Kidney glomerular epithelial cell (primary cell): ENCODE data around the gene SLC28A3.
"Not testable (repeated sequence)": the region's sequence is repeated elsewhere in the genome, so short reads cannot be mapped to it uniquely, and the experiment has no call there.

ENCODE experiments used
- DNase-seq: peaks from one replicate; lab custom pipeline; 2025; lab: John Stamatoyannopoulos, UW

The SLC28A3 gene, protein sequence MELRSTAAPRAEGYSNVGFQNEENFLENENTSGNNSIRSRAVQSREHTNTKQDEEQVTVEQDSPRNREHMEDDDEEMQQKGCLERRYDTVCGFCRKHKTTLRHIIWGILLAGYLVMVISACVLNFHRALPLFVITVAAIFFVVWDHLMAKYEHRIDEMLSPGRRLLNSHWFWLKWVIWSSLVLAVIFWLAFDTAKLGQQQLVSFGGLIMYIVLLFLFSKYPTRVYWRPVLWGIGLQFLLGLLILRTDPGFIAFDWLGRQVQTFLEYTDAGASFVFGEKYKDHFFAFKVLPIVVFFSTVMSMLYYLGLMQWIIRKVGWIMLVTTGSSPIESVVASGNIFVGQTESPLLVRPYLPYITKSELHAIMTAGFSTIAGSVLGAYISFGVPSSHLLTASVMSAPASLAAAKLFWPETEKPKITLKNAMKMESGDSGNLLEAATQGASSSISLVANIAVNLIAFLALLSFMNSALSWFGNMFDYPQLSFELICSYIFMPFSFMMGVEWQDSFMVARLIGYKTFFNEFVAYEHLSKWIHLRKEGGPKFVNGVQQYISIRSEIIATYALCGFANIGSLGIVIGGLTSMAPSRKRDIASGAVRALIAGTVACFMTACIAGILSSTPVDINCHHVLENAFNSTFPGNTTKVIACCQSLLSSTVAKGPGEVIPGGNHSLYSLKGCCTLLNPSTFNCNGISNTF

DNA sequence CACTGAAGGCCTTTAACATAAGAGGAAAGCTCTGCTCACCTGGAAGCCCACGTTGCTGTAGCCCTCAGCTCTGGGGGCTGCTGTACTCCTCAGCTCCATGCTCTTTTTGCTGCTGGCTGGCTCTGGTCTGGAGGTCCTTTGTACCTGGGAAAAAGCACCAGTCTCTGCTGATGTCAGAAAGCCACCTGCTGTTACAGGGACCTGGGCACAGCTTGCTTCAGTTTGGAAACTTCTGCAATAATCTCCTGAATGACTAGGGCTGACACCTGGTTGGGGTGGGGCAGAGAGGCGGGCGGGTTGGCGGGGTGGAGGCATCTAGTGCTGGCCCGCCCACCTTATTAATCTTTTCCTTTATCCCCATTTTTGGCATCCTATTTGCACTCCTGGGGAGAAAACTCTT is at the start of gene SLC28A3:
Gene SLC28A3 (minus strand): TSS at position 224 of the 400 bp plus-strand sequence. CDS start 125 bp downstream, at position 99.
- no peak for DNase-seq

DNA sequence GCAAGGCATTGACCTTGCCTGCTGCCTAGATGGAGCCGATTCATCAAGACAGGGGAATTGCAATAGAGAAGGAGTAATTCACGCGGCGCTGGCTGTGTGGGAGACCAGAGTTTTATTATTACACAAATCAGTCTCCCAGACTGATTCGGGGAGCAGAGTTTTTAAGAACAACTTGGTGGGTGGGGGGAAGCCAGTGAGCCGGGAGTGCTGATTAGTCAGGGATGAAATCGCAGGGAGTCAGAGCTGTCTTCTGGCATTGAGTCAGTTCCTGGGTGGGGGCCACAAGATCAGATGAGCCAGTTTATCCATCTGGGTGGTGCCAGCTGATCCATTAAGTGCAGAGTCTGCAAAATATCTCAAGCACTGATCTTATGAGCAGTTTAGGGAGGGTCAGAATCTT is 49.7 kb upstream of the SLC28A3 start:
- DNase-seq, result peak; percentile 48

DNA sequence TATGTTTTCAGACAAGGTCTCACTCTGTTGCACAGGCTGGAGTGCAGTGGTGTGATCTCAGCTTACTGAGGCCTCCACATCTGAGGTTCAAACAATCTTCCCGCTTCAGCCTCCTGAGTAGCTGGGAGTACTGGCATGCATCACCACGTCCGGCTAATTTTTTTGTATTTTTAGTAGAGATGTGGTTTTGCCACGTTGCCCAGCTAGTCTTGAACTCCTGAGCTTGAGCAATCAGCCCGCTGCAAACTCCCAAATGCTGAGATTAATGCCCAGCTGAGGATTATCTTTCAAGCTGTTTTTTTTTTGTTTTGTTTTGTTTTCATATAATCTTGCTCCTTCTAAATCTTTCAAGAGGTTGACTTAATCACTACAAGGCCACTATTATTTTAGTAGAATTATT is 47.3 kb upstream of the SLC28A3 start:
- DNase-seq, result no peak

DNA sequence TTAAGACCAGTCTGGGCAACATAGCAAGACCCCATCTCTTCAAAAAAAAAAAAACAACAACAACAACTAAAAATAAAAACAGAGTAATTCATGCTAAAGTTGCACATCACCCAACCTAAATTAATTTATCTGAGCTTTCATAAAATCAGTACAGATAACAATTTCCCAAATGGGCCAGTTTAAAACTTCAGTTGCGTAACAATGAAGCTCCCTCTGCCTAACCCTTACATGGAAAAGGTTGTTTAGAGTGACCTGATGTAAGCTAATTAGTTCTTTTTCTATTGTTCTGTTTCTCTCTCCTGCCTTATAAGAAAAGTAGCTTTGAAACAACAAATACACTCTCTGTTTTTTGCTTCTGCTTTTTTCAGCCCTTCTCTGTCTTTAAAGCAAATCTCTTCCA is 46.2 kb upstream of the SLC28A3 start:
- DNase-seq, result no peak

DNA sequence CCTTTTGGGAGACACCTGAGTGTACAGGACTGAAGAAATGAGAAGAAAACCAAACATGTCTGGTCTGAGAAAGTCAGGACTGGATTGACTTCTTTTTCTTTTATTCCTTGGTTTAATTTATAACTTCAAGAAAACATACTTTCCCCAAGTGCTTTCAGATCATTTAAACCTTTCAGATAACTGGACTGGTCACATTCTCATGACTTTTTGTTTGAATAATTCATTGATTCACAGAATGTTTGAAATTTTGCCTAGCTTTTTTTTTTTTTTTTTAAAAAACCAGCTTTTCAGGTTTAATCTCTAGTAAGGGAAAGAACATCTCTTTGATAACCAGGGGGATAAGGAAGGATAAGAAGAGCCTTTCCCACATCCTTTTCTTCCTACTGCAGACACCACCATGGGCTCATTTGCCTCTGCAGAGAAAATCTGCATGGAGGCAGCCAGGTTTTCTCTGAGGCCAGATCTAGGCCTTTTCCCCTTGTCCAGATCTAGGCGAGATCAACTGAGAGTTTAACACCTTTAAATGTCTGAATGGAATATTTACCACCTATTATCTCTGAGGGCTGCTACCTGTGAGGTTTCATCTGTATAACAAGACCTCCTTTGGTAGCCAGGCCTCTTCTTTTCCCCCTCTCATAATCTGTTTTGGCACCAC is 45.0 kb upstream of the SLC28A3 start:
- DNase-seq, result no peak

DNA sequence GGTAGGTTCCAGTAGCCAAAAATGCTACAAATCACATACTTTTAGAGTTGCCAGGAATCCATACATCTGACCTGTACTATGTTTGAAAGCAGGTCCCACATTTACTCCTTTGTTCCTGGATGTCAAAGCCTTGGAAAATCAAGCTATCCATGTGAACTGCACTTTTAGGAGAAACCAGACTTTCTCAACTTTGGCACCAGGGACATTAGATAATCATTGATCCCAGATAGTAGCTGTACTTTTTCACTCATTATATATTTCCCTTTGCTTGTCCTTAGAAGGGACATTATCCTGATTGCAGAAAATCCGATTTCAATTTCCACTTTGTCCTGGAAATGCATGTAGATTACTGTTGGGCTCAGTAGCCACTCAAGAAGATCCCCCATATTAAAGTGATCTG is 44.1 kb upstream of the SLC28A3 start:
- DNase-seq, result no peak

DNA sequence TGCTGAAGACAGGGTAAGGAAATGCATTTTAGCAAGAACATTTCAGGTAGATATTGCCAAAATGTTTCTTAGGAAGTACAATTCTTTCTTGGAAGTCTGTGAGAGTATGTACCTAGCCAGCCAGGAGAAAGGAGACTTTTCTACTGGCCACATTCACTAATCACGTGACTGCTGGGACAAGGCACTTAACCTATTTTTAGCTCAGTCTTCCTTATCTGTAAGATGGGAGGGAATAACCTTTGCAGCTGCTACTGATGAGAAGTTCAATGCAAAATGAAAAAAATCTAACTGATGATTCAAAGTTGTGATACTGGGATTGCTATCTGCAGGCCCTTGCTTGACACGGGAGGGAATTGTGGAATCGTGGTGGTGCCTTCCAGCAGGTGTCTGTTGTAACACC is 42.6 kb upstream of the SLC28A3 start:
- no peak for DNase-seq

DNA sequence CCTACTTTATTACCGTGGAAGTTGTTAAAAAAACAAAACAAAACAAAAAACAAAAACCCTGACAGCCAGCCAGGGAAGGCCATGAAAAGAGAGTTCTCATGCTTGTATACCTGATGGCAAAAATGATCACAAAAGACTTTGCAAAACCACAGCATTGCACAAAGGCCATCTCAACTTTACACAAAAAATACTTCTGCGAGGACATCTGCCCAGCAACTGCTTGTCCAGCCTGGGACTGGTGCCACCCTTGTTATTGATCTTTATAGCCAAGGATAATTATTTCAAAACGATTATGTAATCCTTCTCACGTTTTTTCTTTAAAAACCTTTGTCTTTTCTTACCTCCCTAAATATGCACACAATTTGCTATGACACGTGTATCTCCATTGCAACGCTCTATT is 42.2 kb upstream of the SLC28A3 start:
- DNase-seq, result no peak

DNA sequence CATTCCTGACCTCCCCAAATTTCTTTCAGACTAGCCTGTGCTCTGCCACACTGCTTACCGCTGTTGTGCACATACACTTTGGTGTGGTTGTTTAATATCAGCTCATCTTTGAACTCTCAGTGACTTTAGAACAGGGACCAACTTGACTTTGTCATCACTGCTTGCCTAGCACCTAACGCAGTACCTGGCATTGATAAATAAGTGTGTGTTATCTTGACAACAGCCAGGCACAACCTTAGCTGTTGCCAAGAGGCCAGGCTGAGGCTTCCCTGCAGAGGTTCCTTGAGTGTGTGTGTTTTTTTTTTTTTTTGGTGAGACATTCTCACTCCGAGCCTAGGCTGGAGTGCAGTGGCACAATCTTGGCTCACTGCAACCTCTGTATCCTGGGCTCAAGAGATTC is 41.0 kb upstream of the SLC28A3 start:
- DNase-seq, result no peak

DNA sequence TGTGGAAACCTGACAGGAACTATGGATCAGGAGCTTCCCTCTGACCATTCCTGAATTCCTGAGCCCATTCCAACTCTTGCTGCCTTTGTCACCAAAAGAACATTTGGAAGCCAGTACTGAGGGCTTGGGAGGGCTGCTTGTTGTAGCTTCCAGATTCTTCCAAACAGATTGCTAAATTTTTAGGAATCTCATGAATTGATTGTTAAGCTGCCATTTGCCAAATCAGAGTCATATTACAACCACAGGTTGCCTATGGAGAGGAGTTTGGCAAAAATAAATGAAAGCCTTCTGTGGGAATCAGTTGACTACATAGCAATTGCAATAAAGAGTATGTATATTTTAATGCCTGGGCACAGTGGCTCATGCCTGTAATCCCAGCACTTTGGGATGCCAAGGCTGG is 39.2 kb upstream of the SLC28A3 start:
- DNase-seq, result no peak

DNA sequence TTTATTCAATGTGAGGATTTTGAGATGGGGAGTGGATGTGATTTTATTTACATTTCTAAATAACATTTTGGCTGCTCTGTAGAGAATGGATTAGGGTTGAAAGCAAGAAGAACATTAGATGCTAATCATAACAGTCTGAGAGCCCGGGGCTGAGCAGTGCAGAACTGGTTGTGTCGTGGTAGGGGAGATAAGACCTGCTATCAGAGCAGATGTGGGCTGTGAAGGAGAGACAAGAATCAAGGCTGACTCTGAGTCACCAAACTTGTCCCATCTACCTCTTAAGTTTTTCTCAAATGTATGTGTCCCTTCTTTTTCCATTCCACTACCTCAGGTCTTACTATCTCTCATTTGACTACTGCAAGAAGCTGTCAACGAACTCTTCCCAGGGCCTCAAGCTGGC is 35.4 kb upstream of the SLC28A3 start:
- DNase-seq, result no peak

DNA sequence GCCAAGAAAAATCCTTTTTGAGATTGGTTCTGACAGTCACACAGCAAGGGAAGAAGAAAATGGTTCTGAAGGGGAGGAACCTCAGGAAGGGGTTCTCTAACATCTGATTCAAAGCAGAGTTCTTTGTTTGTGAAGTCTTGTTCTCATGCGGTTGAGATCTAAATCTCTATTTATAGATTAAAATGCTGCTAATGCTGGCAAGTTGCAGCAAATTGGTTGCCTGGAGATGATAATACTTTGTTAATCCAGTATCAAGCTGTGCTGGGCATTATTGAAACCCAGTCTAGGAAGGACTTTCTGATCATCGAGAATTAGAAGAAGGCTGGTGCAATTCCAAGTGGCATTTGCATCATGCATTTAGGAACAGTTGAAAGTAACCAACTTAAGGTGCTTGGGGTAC is 34.0 kb upstream of the SLC28A3 start:
- no peak for DNase-seq

DNA sequence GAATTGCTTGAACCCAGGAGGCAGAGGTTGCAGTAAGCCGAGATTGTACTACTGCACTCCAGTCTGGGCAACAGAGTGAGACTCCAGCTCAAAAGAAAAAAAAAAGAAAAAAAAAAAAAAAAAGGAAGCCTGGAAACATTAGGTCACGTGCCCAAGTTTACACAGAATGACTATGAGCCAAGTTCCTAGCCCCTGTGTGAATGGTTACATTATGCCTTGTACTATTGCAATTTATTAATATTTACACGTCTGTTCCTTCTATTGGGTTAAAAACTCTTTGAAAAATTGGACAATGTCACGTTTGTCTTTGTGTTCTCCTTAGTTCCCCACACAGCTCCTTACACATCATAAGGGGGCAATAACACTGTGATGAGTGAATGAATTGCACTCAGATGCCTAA is 33.5 kb upstream of the SLC28A3 start:
- DNase-seq, result no peak

DNA sequence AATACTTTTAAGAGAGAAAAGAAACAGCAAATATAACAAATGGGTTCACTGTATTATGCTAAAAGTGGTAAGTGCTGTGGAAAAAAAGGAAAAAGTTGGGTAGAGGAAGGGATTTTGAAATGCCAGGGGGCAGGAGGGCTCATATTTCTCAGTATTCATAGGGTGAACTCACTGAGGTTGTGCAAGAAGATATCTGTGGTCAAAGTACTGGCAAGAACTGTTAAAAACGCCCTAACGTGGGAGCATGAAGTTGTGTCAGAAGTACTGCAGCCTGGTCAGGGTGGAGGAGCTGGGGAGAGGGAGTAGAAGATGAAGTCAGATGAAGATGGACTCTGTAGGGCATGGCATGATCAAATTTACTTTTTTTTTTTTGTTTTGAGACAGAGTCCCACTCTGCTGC is 31.2 kb upstream of the SLC28A3 start:
- peak; percentile 38 for DNase-seq

DNA sequence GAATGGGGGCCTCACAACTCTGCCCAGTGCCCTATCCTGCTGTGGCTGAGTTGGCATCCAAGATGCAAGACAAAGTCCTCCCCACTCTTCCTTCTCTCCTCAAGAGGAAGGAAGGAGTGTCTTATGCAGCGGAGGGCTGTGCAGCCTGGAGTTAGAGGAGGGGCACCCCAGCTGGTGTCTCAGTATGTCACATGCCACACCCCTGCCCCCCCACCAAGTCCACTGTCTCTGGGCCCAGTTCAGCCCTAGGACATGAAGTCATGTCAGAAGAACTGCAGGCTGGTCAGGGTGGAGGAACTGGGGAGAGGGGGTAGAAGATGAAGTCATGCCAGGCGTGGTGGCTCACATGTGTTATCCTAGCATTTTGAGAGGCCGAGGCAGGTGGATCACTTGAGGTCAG is 28.0 kb upstream of the SLC28A3 start:
- no peak for DNase-seq

DNA sequence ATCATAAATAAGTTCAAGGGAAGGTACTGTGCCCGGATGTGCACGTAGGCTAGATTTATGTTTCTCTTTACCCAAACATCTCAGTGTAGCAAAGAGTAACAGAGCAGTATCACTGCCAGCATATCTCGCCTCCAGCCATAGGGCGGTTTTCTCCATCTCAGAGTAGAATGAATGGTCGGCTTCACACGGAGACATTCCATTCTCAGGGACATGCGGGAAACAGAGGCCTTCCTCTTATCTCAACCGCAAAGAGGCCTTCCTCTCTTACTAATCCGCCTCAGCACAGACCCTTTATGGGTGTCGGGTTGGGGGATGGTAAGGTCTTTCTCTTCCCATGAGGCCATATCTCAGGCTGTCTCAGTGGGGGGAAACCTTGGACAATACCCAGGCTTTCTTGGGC is 27.2 kb upstream of the SLC28A3 start:
- not testable (repeated sequence) for DNase-seq

DNA sequence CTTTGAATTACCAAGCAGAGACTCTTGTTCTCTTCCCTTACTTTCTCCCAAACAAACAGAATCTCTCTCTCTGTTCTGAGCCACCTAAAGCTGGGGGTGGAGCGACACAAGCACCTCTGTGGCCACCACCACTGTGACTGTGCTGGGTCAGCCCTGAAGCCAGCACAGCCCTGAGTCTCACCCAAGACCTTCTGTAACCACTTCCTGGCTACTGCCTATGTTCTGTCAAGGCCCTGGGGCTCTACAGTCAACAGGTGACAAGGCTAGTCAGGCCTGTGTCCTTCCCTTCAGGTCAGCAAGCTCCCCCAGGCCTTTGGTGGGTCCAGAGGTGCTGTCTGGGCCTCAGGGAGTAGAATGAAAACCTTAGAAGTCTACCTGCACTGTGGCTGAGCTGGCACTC is 26.1 kb upstream of the SLC28A3 start:
- no peak for DNase-seq

DNA sequence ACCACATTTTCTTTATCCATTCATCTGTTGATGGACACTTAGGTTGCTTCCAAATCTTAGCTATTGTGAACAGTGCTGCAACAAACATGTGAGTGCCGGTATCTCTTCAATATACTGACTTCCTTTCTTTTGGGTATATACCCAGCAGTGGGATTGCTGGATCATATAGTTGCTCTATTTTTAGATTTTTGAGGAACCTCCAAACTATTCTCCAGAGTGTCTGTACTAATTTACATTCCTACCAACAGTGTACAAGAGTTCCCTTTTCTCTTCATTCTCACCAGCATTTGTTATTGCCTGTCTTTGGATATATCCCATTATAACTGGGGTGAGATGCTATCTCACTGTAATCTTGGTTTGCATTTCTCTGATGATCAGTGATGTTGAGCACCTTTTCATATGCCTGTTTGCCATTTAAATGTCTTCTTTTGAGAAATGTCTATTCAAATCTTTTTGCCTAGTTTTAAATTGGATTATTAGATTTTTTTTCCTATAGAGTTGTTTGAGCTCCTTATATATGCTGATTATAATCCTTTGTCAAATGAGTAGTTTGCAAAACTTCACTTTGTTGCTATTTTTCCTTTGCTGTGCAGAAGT is 24.4 kb upstream of the SLC28A3 start:
- DNase-seq, result not testable (repeated sequence)

DNA sequence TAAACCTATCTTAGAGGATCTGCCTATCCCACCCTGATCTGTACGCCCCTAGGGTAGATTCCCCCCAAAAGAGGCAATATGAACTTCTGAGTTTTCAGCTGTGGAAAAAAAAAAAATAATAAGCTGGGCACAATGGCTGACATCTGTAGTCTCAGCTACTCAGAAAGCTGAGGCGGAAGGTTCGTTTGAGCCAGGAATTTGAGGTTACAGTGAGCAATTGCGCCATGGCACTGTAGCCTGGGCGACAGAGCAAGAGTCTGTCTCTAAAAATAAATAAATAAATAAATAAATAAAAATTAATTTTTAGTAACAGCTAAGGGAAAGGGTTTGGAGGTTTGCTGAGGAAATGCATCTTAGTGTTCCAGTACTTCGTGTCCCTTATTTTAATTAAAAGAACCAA is 21.1 kb upstream of the SLC28A3 start:
- no peak for DNase-seq

DNA sequence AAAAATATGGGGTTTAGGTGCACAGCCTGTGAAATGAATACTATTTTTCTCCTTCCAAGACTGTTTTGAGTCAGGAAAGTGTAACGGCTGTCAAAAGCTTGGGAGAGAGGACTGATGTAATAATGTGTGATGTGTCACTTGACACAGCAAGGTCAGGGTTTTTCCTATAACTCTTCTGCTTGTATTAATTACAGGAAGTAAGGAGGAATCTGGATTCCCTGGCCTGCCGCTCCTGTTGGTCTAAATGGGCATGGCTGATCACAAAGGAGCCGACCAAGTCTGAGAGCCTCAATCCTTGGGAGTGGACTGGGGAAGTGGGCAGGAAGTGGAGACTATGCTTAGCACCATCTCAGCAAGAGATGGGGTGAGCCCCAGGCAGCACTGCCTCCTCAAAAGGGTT is 16.7 kb upstream of the SLC28A3 start:
- peak; percentile 42 for DNase-seq

DNA sequence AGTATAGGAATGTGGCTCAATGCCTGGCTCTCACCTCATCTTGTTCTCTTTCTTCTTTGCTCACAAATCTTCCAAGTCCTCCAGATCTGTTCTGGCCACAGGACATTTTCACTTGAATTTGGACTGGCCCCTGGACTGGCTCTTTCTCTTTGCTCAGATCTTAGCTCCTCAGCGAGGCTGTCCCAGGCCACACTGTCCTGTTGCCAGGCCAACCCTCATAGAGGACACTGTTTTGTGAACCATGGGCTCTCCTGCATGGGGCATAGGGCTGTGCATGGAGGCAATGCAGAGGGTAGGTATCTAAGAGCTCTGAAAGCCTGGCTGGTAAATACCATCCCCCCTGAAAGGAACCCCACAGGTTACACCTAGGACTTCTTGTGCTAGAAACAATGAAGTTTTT is 13.5 kb upstream of the SLC28A3 start:
- no peak for DNase-seq

DNA sequence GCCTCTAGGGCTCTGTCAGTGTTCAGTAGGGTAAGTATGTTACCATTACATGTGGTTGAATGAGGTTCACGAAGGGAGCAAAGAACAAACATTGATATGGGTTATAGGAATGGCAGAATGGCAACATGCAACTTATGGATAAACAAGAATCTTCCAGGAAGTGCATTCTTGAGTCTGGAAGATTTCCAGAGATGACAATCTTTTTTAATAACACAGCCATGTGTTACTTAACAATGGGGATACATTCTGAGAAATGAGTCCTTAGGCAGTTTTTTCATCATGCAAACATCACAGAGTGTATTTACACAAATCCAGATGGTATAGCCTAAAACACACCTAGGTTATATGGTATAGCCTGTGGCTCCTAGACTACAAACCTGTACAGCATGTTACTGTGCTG is 9.1 kb upstream of the SLC28A3 start:
- DNase-seq, result no peak

DNA sequence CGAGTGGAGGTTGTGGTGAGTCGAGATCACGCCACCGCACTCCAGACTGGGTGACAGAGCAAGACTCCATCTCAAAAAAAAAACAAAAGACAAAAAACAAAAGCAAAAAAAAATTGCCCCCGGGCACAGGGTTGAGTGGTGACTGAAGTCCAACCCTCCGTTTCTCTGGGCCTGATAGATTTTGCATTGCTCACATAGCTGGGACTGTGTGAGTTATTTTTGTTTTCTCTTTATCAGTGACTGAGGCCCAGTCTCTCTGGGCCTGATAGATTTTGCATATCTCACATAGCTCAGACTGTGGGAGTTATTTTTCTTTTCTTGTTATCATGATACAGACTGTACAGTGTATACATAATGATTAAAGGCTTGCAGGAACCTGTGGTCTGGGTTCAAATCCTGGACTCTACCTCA is 2.6 kb upstream of the SLC28A3 start:
- DNase-seq, result peak; percentile 81
